Umbilical cord (tissue), 2 donors: ENCODE measurements around the gene ECD. TPM values are rescaled to one million over a fixed set of nuclear protein-coding genes. Genes with fewer than 3 reads are reported as not detected.

Experiments
- DNase-seq: peaks from one replicate; pipeline ENCODE4 v3.0.0-alpha.2; 2015; ENCODE audit warnings: low spot score
- total RNA-seq: library from RNA; depleted of rRNA; stranded (reverse); fragments of >200 nt; gene quantifications from one replicate; pipeline ENCODE4 v1.2.3, GENCODE V29; 2014; ENCODE audit warnings: low replicate concordance; ENCODE audit not compliant: insufficient read depth

ECD gene
- total RNA-seq = 26.5 TPM

DNA sequence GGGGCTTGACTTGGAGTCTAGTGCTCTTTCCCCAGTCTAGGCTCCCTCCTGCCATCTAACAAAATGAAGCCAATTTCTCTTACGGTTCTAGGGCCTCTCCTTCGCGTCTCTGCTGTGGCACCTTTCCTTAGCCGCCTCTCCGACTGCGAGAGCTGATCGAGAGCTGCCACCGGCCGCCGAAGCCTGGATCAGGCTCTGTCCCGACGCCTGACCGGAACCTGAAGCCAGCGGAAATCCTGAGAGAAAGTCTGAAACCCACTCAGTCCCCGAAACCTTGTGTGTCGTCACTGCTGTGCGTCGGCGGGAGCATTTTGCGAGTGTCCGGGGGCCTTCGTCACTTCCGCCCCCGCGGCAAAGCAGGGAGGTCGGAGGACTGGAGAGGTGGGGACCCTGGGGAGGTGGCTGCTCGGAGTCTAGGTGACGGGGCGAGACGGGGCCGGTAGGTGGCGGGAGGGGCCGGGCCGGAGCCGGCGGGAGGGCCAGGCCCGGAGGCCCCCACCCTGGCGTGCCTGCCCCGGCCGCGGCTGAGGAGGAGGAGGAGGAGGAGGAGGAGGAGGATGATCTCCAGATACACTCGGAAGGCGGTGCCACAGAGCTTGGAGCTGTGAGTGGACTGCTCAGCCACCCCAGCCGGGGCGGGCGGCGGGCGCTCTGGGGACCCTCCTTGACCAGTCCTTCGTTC lies at the start of gene ECD, which contains the start of gene FAM149B1:
Gene ECD, minus strand, starts transcription at position 226 of the 682 bp plus-strand sequence. CDS start 4,071 bp downstream, outside the sequence.
Gene FAM149B1, plus strand, starts transcription at position 337 of the 682 bp plus-strand sequence. Its CDS starts 221 bp downstream, at position 558.
- DNase-seq = peak; percentile 99

DNA sequence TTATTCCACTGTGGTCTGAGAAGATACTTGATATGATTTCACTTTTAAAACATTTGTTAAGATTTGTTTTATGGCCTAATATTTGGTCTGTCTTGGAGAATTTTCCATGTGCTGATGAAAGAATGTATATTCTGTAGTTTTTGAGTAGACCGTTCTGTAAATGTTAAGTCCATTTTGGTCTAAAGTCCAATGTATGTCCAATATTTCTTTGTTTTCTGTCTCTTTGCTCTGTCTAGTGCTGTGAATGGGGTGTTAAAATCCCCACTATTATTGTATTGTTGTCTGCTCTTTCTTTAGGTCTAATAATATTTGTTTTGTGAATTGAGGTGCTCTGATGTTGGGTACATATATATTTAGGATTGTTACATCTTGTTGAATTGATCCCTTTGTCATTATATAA lies 47.9 kb upstream of the ECD start:
- DNase-seq = no peak

DNA sequence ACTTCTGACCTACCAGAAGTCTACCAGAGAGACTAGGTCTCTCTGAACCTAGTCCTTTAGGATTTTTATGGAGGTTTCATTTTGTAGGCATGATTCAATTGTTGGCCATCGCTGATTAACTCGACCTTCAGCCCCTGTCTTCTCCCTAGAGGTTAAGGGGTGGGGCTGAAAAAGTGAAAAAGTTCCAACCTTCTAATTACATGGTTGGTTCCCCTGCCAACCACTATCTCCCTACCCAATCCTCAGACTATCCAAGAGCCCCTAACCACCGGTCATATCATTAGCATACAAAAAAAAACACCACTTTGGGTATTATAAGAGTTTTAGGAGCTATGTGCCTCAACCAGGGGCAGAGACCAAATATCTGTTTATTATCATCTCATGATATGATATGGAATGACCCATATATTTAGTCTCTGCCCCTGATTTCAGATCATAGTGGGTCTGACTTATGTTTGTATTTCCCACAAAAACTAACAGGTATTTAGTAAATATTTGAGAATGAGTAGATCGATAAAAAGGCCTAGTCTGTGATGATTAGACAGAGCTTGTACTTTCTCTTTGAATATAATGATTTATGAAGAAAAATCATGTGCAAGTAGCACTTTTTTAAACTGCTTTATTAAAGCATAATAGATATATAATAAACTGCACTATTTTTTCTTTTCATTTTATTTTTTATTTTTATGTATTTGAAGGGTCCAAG lies 43.5 kb upstream of the ECD start:
- DNase-seq = no peak

DNA sequence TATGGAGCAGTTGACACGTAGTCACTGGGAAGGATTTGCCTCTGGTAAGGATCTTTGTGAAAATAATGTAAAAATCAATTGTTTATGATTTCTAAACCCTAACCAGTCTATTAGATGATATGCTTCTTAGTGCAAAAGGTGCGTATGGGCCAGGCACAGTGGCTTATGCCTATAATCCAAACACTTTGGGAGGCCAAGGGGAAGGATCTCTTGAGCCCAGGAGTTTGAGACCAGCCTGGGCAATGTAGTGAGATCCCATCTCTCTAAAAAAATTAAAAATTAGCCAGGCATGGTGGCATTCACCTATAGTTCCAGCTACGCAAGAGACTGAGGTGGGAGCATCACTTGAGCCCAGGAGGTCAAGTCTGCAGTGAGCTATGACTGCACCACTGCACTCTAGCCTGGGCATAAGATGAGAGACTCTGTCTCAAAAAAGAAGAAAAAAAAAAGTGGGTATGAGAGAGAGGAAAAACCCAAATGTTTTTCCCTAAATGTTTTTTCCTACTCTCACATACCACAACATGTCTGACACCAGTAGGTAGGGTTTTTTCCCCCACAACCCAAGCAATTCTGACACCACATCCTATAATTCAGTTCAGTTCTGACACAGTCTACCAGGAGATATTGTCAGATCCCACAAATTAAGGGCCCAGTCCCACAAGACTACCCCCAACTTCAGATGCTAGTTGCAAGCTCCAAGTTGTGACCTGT lies 42.7 kb upstream of the ECD start:
- no peak for DNase-seq

DNA sequence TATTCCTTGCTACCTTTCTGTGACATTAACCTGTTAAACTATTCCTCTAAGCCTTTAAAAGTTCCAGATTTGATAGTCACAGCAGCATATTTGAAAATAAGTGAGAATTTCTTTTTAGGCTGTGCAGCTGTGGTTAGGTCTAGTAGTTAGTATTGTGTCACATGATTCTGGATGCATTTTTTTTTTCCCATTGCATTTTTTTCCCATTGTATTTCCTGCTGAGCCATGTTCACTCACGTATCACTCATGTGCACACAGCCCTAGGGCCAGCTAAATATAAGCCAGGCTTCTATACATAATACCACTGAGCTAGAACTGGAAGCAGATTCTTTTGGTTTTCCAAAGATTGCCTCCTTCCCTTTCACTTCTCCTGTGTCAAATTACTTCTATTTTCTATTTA lies 41.9 kb upstream of the ECD start:
- no peak for DNase-seq

DNA sequence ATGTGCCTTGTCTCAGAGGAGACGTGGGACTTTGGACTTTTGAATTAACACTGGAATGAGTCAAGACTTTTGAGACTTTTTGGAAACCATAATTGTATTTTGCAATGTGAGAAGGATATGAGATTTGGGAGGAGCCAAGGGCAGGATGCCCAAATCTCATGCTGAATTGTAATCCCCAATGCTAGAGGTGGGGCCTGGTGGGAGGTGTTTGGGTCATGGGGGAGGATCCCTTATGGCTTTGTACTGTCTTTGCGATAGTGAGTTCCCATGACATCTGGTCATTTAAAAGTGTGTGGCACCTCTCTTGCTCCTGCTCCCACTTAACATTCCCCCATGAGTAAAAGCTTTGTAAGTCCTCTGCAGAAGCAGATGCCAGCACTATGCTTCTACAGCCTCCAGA lies 40.1 kb upstream of the ECD start:
- DNase-seq = no peak

DNA sequence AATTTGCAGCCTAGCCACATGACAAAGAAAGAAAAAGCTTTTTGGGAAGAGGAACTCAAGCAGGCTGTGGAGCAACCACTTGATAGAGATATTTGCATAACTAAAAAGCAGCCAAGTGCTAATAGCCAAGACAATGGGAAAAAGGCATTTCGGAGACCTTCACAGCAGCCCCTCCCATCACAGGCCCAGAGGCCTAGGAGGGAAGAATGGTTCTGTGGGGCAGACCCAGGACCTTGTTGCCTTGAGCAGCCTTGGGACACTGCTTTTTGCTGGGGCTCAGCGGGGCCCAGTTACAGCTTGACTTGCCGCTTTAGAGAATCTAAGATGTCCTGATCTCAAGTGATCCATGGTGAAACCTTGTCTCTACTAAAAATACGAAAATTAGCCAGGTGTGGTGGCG lies 38.6 kb upstream of the ECD start:
- DNase-seq = no peak

DNA sequence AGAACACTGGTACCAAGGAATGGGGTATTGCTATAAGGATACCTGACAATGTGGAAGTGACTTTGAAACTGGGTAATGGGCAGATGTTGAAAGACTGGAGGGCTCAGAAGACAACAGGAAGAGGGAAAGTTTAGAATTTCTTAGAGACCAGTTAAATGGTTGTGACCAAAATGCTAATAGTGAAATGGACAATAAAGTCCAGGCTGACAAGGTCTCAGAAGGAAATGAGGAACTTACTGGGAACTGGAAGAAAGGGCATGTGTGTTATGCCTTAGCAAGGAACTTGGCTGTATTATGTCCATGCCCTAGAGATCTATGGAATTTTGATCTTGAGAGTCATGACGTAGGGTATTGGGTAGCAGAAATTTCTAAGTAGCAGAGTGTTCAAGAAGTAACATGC lies 38.1 kb upstream of the ECD start:
- DNase-seq = no peak

DNA sequence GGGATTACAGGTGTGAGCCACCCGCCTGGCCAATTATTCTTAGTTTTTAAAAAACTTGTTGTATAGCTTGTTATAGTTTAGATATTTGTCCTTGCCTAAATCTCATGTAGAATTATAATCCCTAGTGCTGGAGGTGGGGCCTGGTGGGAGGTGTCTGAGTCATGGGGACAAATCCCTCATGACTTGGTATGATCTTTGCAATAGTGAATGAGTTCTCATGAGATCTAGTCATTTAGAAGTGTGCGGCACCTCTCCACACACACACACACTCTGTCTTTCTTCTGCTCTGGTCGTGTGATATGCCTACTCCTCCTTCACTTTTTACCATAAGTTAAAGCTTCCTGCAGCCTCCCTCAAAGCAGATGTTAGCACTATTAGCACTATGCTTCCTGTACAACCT lies 37.3 kb upstream of the ECD start:
- DNase-seq = no peak

DNA sequence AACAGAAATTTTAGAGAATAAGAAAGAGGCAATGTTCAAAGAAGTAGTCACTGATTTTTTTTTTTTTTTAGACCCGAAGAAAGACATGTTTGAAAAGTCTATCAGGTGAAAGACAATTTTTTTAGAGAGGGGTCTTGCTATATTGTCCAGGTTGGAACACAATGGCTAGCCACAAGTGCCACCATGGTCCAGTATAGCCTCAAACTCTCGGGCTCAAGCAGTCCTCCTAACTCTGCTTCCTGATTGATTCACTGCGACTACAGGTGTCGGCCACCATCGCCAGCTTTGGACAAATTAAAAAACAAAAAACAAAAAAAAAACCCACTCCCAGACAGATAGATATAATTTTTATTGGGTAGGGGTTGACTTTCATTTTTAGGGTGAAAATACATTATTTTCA lies 22.4 kb upstream of the ECD start:
- DNase-seq = no peak

DNA sequence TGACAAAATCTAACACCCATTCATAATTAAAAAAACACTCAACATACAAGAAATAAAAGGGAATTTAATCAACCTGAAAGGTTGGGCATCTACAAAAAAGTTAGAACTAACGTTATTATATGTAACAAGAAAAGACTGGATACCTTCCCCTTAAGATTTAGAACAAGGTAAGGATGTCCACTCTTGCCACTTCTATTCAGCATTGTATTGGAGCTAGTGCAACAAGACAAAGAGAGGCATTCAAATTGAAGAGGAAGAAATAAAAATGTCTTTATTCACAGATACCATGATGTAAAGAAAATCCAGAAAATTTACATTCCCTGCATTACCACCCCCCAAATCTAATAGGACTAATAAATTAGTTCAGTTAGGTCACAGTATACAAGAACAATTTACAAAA lies 18.5 kb upstream of the ECD start:
- no peak for DNase-seq

DNA sequence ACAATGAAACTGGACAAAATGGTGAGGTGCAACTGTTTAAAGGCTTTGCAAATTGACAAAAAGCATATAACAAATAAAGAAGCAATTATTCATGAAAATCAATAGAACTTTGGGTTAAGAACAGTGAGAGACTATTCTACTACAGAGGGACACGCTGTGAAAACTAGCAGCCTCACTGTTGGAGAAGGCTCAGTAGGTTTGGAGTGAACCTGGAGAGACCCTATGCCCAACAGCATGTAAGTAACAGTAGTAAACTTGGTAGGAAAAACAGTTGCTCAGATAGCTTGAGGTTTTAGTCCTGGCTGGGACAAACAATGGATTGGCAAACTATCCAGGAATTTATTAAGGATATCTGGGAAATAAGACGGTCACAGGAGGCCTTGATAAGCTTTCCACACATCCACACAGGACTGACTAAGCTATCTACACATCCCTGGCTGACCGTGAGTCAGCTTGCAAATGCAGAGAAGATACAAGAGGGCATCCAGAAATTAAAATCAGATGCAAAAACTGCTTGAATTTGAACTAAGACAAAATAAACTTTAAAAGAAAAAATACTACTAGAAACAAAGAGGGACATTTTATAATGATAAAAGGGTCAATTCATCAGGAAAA lies 16.0 kb upstream of the ECD start:
- peak; percentile 28 for DNase-seq

DNA sequence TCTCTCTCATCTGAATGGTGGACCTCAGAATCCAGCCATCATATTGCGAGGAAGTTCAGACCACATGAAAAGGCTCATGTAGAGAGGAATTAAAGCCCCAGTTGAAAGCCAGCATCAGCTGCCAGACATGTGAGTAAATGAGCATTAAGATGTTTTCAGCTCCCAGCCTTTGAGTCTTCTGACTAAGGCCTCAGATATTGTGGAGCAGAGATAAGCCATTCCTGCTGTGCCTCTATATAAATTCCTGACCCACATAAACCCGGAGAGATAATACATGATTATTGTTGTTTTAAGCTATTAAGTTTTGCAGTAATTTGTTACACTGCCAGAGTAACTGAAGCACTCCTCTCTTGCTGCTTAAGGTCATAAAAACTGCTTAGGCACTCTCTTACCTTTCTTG lies 14.8 kb upstream of the ECD start:
- peak; percentile 85 for DNase-seq

DNA sequence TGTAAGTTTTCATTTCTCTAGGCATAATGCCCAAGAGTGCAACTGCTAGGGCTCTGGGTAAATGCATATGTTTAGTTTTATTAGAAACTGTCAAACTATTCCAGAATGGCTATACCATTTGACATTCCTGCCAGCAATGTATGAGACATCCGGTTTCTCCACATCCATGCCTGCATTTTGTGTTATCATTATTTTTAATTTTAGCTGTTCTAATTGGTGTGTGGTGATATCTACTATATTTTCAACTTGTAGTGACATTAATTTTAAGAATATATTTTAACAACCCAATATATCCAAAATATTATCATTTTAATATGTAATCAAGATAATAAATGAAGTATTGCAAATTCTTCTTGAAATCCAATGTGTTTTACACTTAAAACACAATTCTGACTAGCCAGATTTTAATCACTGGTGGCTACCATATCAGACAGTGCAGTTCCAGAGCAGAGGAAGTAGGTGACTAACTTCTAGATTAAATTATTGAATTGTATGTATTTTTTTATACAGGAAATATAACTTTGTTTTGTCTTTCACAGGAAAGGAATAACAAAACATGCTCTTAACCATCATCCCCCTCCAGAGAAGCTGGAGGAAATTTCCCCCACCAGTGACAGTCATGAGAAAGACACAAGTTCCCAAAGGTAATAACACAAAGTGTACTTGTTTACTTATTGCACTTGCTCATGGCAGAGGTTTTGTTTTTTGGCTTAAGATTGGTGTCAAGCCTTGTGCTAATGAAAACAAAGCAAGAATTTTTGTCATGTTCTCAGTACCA lies 6.5 kb upstream of the ECD start:
- DNase-seq = no peak

DNA sequence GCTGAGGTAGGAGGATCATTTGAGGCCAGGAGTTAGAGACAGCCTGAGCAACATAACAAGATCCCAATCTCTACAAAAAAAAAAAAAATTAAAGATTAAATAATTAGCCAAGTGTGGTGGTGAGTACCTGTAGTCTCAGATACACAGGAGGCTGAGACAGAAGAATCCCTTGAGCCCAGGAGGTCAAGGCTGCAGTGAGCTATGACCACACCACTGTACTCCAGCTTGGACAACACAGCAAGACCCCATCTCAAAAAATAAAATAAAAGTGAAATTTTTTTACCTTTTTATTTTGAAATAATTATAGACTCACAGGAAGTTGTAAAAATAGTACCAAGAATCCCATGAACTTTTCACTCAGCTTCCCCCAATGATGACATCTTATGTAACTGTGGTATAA lies 5.1 kb upstream of the ECD start:
- DNase-seq = no peak

DNA sequence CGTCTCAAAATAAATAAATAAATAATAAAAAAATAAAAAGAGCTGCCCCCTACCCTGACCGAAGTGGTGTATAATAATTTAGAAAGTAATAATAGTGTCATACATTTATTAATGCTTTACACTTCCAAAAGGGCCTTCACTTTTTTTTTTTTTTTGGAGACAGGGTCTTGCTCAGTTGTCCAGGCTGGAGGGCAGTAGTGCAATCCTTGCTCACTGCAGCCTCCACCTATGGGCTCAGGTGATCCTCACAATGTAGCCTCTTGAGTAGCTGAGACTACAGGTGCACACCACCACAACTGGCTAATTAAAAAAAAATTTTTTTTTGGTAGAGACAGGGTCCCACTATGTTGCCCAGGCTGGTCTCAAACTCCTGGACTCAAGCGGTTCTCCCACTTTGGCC lies 1.5 kb upstream of the ECD start:
- no peak for DNase-seq

DNA sequence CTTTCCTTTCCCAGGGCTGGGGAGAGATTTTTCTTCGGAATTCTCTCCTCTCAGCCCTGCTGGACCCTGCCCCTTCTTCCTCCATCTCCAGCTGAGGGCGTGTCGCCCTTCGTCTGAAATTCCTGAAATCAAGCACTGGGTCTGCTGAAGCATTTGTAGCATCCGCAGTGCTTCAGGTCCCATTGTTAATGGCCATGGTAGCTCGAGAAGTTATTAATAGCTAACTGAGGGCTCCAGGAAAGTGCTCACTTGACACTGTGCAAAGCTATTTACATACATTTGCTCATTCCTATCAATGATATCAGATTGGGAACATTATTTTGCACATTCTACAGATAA lies 626 bp upstream of the ECD start:
- DNase-seq = no peak

DNA sequence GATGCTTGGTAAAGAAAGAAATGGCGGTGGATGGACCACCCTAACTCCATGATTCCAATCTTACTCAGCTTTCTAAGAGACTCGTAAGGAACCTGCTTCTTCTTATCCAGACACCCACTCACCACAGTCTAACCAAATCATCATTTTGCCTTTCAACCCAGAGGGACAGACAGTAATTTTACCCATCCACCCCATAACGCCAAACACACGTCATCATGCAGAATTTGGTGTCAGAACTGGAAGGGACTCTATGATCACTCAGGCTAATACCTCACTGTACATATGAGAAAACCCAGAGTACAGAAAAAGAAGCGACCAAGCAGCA lies 388 bp downstream of the ECD start:
- DNase-seq = no peak

DNA sequence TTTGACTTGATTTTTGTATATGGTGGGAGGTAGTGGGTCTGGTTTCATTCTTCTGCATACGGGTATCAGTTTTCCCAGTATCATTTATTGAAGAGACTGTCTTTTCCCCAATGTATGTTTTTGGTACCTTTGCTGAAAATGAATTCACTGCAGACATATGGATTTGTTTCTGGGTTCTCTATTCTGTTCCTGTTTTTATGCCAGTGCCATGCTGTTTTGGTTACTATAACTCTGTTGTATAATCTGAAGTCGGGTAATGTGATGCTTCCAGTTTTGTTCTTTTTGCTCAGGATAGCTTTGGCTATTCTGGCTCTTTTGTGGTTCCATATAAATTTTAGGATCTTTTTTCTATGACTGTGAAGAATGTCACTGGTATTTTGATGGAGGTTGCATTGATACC lies 836 bp downstream of the ECD start:
- no peak for DNase-seq

DNA sequence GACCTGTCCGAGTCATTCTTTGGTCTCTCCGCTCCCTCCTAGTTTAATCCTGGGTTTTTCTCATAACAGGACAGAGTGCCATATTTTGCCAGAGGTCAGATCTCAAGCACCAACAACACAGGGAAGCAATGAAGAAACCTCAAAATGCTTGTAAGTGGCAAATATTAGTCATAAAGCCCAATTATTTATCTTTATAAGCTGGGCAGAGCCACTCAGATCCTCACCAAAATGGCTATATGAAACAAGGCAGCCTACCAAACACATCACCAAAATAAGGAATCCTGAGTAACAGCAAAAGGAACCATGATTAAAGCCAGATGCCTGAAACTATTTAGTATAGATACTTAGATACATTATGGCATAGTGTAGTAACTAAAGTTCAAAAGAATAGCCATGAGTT lies 4.7 kb downstream of the ECD start:
- DNase-seq = no peak

DNA sequence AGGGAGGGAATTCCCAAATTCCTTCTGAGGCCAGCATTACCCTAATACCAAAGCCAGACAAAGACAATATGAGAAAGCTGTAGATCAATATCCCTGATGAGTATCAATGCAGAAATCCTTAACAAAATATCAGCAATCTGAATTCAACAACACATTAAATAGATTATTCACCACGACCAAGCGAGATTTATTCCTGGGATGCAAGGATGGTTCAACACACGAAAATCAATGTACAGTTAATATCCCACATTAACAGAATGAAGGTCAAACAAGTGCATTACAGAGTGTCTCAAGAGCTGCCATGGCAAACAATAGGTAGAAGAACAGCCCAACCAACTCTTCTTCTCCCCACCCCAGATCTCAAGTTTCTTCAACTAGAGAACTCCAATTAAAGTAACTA lies 6.1 kb downstream of the ECD start:
- DNase-seq = no peak

DNA sequence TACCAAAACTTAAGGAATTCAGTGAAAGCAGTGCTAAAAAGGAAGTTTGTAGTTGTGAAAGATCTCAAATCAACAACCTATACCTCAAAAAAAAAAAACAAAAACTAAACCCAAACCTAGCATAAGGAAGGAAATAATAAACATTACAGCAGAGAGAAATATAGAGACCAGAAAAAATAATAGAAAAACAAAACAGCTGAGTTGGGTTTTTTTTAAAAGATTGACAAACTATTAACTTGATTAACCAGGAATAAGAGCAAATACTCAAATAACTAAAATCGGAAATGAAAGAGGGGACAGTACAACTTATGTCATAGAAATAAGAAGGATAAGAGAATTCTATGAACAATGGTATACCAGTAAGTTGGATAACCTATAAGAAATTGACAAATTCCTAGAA lies 6.7 kb downstream of the ECD start:
- DNase-seq = no peak
